B cell (primary cell): ENCODE results near the gene SYMPK.

Source experiments
- CTCF ChIP-seq: fragments of 200-600 bp; IDR thresholded peaks from one replicate; pipeline ENCODE4 v1.8.0; 2022; ENCODE audit warnings: antibody characterized with exemption, mild to moderate bottlenecking
- EZH2 ChIP-seq: IDR thresholded peaks from 2 replicates; pipeline ENCODE4 v1.6.1; 2012; ENCODE audit warnings: borderline replicate concordance, low read depth, mild to moderate bottlenecking, moderate library complexity, low read length; ENCODE audit not compliant: insufficient read depth, poor library complexity, severe bottlenecking

- TF ChIP-seq CTCF (no peak), EZH2 (no peak)
Measured at GRCh38 chr19:45789035-45789786, 73.7 kb downstream of the SYMPK start.
